GM12878 (cell line): ENCODE results near the gene PLS3. TPM values are rescaled to one million over a fixed set of nuclear protein-coding genes. Genes with fewer than 3 reads are reported as not detected.
A peak's percentile ranks its signal among the peaks of the same experiment; 100 is the strongest.

Source experiments
- ATAC-seq: fragments of 200-7000 bp; cut with Tn5 transposase; 3 replicates; pipeline ENCODE4 v1.9.1; 2020; ENCODE audit warnings: mild to moderate bottlenecking, moderate library complexity
- BruUV-seq: library from RNA; stranded (reverse); fragments of 400-500 nt; replicated peaks from 2 replicates; lab custom pipeline; 2021; lab: Mats Ljungman, UMichigan
- CTCF ChIA-PET: fragments of 300-600 bp; sonication (Branson Sonifier 250); formaldehyde crosslinking; extraction: SDS; loops from one replicate; lab custom pipeline; 2021; ENCODE audit warnings: inconsistent platforms; lab: Yijun Ruan, JAX
- POLR2A ChIA-PET: fragments of 350-600 bp; formaldehyde crosslinking; extraction: SDS; loops from one replicate; lab custom pipeline; 2021; ENCODE audit warnings: inconsistent platforms; lab: Charles Lee
- RAD21 ChIA-PET: fragments of 300-600 bp; sonication (Branson Sonifier 250); formaldehyde crosslinking; loops from one replicate; lab custom pipeline; 2023; ENCODE audit warnings: antibody characterized with exemption; ENCODE audit not compliant: unreplicated experiment; lab: Charles Lee
- SMC1A ChIA-PET: fragments of 300-600 bp; sonication (Branson Sonifier 250); formaldehyde crosslinking; loops from one replicate; lab custom pipeline; 2023; ENCODE audit not compliant: unreplicated experiment, uncharacterized antibody; lab: Charles Lee
- DNase-seq: peaks from one replicate; pipeline ENCODE4 v3.0.0-alpha.2; 2011; ENCODE audit warnings: low read depth, low spot score
- FAIRE-seq: peaks from 3 replicates; lab custom pipeline; 2011; peaks lifted over from hg19 to GRCh38; lab: Jason Lieb, UNC
- H2AFZ ChIP-seq: 2 replicates; pipeline ENCODE4 v1.6.0; 2011; ENCODE audit warnings: low read depth, low read length, control low read depth; ENCODE audit not compliant: control insufficient read depth
- H3K27ac ChIP-seq: 2 replicates; pipeline ENCODE4 v1.5.1; 2011; ENCODE audit warnings: control low read depth; ENCODE audit not compliant: control insufficient read depth, insufficient read depth
- H3K27me3 ChIP-seq, 2 experiments: replicated peaks in 1 of 2; 2 replicates each; pipeline versions ENCODE4 v1.6.0 to v1.6.1; 2011; ENCODE audit warnings: low read length in 1 of 2; ENCODE audit not compliant: control insufficient read depth in 2 of 2, insufficient read depth in 2 of 2
- H3K36me3 ChIP-seq, 2 experiments: 2 replicates each; pipeline ENCODE4 v1.5.1; 2011; ENCODE audit warnings: low read length in 1 of 2; ENCODE audit not compliant: control insufficient read depth in 2 of 2, insufficient read depth in 2 of 2
- H3K4me1 ChIP-seq: 2 replicates; pipeline ENCODE4 v1.6.1; 2011; ENCODE audit warnings: mild to moderate bottlenecking, low read length, moderate library complexity, mixed read lengths; ENCODE audit not compliant: control insufficient read depth, insufficient read depth
- H3K4me2 ChIP-seq: 2 replicates; pipeline ENCODE4 v1.6.0; 2011; ENCODE audit warnings: control low read depth; ENCODE audit not compliant: control insufficient read depth, insufficient read depth
- H3K4me3 ChIP-seq: fragments of 200-600 bp; sonication (generic); 2 replicates; pipeline ENCODE4 v1.5.1; 2016
- H3K79me2 ChIP-seq: 2 replicates; pipeline ENCODE4 v1.6.0; 2011; ENCODE audit warnings: low read length; ENCODE audit not compliant: control insufficient read depth, insufficient read depth
- H3K9ac ChIP-seq: 2 replicates; pipeline ENCODE4 v1.8.0; 2011; ENCODE audit warnings: low read length, control low read depth, mixed read lengths; ENCODE audit not compliant: control insufficient read depth, insufficient read depth
- H3K9me3 ChIP-seq: replicated peaks from 3 replicates; pipeline ENCODE4 v1.5.1; 2011; ENCODE audit warnings: mild to moderate bottlenecking, low read length; ENCODE audit not compliant: control insufficient read depth, insufficient read depth
- H4K20me1 ChIP-seq: 2 replicates; pipeline ENCODE4 v1.6.0; 2011; ENCODE audit not compliant: control insufficient read depth, insufficient read depth
- BHLHE40 ChIP-seq, 2 experiments: fragments of 450-650 bp in 1 of 2; IDR thresholded peaks; 2 replicates each; pipeline ENCODE4 v1.6.1; 2011 to 2017; ENCODE audit warnings: low read depth in 2 of 2, borderline replicate concordance in 1 of 2, improper control_type of control experiment in 1 of 2, low read length in 1 of 2, mild to moderate bottlenecking in 1 of 2
- ZBTB11 ChIP-seq: fragments of 450-650 bp; formaldehyde crosslinking; IDR thresholded peaks from 2 replicates; pipeline ENCODE4 v1.5.0; 2022; ENCODE audit warnings: mild to moderate bottlenecking, missing genetic modification characterization
- WGBS: methylation state at CpG from one replicate; pipeline ENCODE4 v1.1.6; 2016; ENCODE audit warnings: low lambda C conversion rate; ENCODE audit not compliant: insufficient replicate concordance, insufficient coverage; ENCODE audit errors: missing lambda C conversion rate; 5-methylcytosine and 5-hydroxymethylcytosine counted together
- in situ Hi-C: fragments of 300-500 bp; cut with MboI; formaldehyde crosslinking; loops from 9 replicates; pipeline ENCODE4 v1.14.3; 2018; ENCODE audit warnings: mixed read lengths
- intact Hi-C: fragments of 100-400 bp; cut with micrococcal nuclease; formaldehyde crosslinking; loops from one replicate; pipeline ENCODE4 v1.14.2; 2022; ENCODE audit not compliant: unreplicated experiment
- polyA plus RNA-seq, 11 experiments: library from polyadenylated mRNA; depleted of rRNA in 4 of 11; unstranded in 6 of 11; stranded (reverse) in 5 of 11; fragments of >200 nt; fragmentation: Nextera tagmentation in 4 of 11; fragmentation: Illumina TruSeq in 1 of 11; extraction: Ambion mirVana in 4 of 11; extraction: Trizol in 1 of 11; gene quantifications; 1 replicate in 1 of 11; 2 replicates in 10 of 11; pipeline versions ENCODE4 v1.2.1 to v1.2.3, GENCODE V29; 2011 to 2016; ENCODE audit warnings: inconsistent platforms in 2 of 11, missing spikeins in 2 of 11, low read depth in 1 of 11
- total RNA-seq, 4 experiments: library from RNA; depleted of rRNA in 3 of 4; stranded (reverse); fragments of >200 nt in 3 of 4; fragmentation: Illumina TruSeq in 1 of 4; extraction: Trizol in 1 of 4; gene quantifications; 2 replicates each; pipeline versions ENCODE4 v1.2.1 to v1.2.3, GENCODE V29; 2013 to 2021

The PLS3 gene
- total and polyA plus RNA-seq, 10 of the 15 experiments (the other 5 are each of a cell fraction or from before 2014, with no cell fraction given): 47.6 to 236 (median 174) TPM

GRCh38 chrX:115565888-115566287 lies 4.9 kb downstream of the PLS3 start:
- H3K27ac ChIP-seq: no peak overlapping the region
- no peak overlapping the region for H3K9ac ChIP-seq
- POLR2A ChIA-PET: no interaction called here
- H4K20me1 ChIP-seq: no peaks in the 10 kb centered on the region
- RAD21 ChIA-PET: interaction anchor here (1.3 to 4.9 kb wide), 4 partner anchors 17 to 235 kb away, joined by 3 to 50 read pairs (median 20); no protein-coding TSS in a partner anchor
- SMC1A ChIA-PET: interaction anchor here (0.9 to 5.9 kb wide), 6 partner anchors 10 to 77 kb away, joined by 3 to 56 read pairs (median 6); no protein-coding TSS in a partner anchor
- no peak for ATAC-seq
- no peak for DNase-seq
- CTCF ChIA-PET: interaction anchor here (5.6 kb wide), 1 partner anchor 76 kb away, joined by 37 read pairs; no protein-coding TSS in a partner anchor
- TF ChIP-seq BHLHE40 (IDR thresholded peaks at IDR 0.05; ENCODE audit: borderline replicate concordance in 1 of 2, low read depth in 2 of 2, low read length in 1 of 2): peak; percentile 58 to 70; a peak in 3 of 4 replicates
- TF ChIP-seq ZBTB11 (CRISPR knock-in tag): no peak
- TF ChIP-seq, all 136 proteins: peak for 1
- Histone ChIP-seq H3K79me2 (peaks cover 2% of the 10 kb centered on the region), H3K4me1 (no peaks in the 10 kb centered on the region), H3K27me3 (peaks cover 0 to 3% of the 10 kb centered on the region in 2 experiments; a peak in 2 of 4 replicates), H2AFZ (no peak overlapping the region), H3K4me2 (no peak overlapping the region), H3K36me3 (no peaks in the 10 kb centered on the region), H3K9me3 (no peaks in the 10 kb centered on the region), H3K4me3 (no peak overlapping the region)
- no TSS peak for BruUV-seq
- 0% methylated on average over 2 of the region's 2 CpGs for WGBS
- intact Hi-C loops: loop anchor here (10.0 kb wide), 1 partner anchor 341 kb away; no protein-coding TSS in a partner anchor
- in situ Hi-C loops: loop anchor here (10.0 kb wide), 1 partner anchor 231 kb away; no protein-coding TSS in a partner anchor
- no peak for FAIRE-seq
